GM10847 (cell line): ENCODE results near the gene FAT3.

Experiments
- POLR2A ChIP-seq: IDR thresholded peaks from 2 replicates; pipeline ENCODE4 v1.6.1; 2011; ENCODE audit not compliant: insufficient read length; ENCODE audit errors: extremely low read depth

The FAT3 gene

GRCh38 chr11:92224407-92225124 is at the start of gene FAT3:
FAT3 (plus strand) TSS chr11:92224818; CDS start chr11:92352113, 127,295 bp downstream.
- TF ChIP-seq POLR2A, result no peak

- no peak for TF ChIP-seq POLR2A
Observed at GRCh38 chr11:92179017-92179670, 45.5 kb upstream of the FAT3 start.

GRCh38 chr11:92180226-92180625 is 44.4 kb upstream of the FAT3 start:
- no peak for TF ChIP-seq POLR2A

- TF ChIP-seq POLR2A, result no peak
Observed at GRCh38 chr11:92180664-92181251, 43.9 kb upstream of the FAT3 start.

GRCh38 chr11:92190535-92191206 is 33.9 kb upstream of the FAT3 start:
- no peak for TF ChIP-seq POLR2A

- TF ChIP-seq POLR2A, result no peak
Observed at GRCh38 chr11:92192141-92192540, 32.5 kb upstream of the FAT3 start.

GRCh38 chr11:92198268-92198667 is 26.4 kb upstream of the FAT3 start:
- no peak for TF ChIP-seq POLR2A

- no peak for TF ChIP-seq POLR2A
Observed at GRCh38 chr11:92199991-92200390, 24.6 kb upstream of the FAT3 start.

- no peak for TF ChIP-seq POLR2A
Observed at GRCh38 chr11:92204731-92205130, 19.9 kb upstream of the FAT3 start.

GRCh38 chr11:92206441-92206840 is 18.2 kb upstream of the FAT3 start:
- no peak for TF ChIP-seq POLR2A

- no peak for TF ChIP-seq POLR2A
Observed at GRCh38 chr11:92211576-92212167, 12.9 kb upstream of the FAT3 start.

- no peak for TF ChIP-seq POLR2A
Observed at GRCh38 chr11:92212530-92212929, 12.1 kb upstream of the FAT3 start.

- TF ChIP-seq POLR2A, result no peak
Observed at GRCh38 chr11:92216789-92217188, 7.8 kb upstream of the FAT3 start.

GRCh38 chr11:92219476-92219875 is 5.1 kb upstream of the FAT3 start:
- TF ChIP-seq POLR2A, result no peak

GRCh38 chr11:92222701-92223100 is 1.9 kb upstream of the FAT3 start:
- TF ChIP-seq POLR2A, result no peak
